LNCaP clone FGC (cell line): ENCODE data around the gene KLK2.

Experiments
- DNase-seq: peaks from one replicate; pipeline ENCODE4 v3.0.0-alpha.2; 2011; ENCODE audit warnings: low read depth
- H3K4me3 ChIP-seq: 2 replicates; pipeline ENCODE4 v1.5.1; 2011; ENCODE audit warnings: mild to moderate bottlenecking, low read depth, low read length, control low read depth
- TF ChIP-seq, protein P1 (sequence below): IDR thresholded peaks from 2 replicates; pipeline ENCODE4 v1.5.1; 2012; ENCODE audit warnings: mild to moderate bottlenecking; ENCODE audit not compliant: control insufficient read depth, insufficient read depth; ENCODE audit errors: extremely low read depth

Gene KLK2

DNA sequence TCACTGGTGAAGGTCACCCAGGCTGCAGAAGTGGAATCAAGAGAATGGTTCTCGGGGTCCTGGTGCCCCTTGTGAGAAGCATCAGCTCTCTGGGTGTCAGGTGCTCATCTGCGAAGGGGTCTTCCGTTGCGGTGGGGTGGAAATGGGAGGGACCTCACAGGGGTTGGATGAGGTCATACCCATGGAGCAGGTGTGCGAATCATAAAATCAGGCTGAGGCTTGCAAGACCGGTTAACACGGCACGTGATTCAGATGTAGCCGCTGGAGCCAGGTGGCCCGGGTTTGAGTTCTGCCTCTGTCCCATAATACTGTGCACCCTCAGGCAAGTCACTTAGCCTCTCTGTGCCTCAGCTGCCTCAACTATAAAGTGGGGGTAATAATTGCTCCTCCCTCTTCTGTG is 35.9 kb upstream of the KLK2 start:
- H3K4me3 ChIP-seq: no peak overlapping the region
- TF ChIP-seq, protein P1, sequence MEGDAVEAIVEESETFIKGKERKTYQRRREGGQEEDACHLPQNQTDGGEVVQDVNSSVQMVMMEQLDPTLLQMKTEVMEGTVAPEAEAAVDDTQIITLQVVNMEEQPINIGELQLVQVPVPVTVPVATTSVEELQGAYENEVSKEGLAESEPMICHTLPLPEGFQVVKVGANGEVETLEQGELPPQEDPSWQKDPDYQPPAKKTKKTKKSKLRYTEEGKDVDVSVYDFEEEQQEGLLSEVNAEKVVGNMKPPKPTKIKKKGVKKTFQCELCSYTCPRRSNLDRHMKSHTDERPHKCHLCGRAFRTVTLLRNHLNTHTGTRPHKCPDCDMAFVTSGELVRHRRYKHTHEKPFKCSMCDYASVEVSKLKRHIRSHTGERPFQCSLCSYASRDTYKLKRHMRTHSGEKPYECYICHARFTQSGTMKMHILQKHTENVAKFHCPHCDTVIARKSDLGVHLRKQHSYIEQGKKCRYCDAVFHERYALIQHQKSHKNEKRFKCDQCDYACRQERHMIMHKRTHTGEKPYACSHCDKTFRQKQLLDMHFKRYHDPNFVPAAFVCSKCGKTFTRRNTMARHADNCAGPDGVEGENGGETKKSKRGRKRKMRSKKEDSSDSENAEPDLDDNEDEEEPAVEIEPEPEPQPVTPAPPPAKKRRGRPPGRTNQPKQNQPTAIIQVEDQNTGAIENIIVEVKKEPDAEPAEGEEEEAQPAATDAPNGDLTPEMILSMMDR: no peak
- DNase-seq: peak; percentile 79

DNA sequence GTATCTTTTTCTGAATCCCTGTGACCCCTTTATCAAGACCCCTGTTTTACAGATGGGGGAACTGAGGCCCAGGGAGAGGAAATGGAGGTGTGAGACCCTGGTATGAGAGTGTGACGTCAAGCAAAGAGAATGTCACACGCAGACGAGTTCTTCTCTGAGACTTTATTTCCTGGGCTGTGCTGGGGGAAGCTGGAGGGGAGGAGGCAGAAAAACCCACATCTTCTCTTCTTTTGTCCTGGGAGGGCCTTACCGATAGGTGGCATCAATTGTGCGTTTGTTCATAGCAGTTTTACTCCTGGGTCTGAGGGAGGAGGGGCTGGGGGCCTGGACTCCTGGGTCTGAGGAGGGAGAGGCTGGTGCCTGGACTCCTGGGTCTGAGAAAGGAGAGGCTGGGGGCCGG is 35.0 kb upstream of the KLK2 start:
- TF ChIP-seq, protein P1: peak; percentile 66
- no peak for DNase-seq
- no peak overlapping the region for H3K4me3 ChIP-seq

DNA sequence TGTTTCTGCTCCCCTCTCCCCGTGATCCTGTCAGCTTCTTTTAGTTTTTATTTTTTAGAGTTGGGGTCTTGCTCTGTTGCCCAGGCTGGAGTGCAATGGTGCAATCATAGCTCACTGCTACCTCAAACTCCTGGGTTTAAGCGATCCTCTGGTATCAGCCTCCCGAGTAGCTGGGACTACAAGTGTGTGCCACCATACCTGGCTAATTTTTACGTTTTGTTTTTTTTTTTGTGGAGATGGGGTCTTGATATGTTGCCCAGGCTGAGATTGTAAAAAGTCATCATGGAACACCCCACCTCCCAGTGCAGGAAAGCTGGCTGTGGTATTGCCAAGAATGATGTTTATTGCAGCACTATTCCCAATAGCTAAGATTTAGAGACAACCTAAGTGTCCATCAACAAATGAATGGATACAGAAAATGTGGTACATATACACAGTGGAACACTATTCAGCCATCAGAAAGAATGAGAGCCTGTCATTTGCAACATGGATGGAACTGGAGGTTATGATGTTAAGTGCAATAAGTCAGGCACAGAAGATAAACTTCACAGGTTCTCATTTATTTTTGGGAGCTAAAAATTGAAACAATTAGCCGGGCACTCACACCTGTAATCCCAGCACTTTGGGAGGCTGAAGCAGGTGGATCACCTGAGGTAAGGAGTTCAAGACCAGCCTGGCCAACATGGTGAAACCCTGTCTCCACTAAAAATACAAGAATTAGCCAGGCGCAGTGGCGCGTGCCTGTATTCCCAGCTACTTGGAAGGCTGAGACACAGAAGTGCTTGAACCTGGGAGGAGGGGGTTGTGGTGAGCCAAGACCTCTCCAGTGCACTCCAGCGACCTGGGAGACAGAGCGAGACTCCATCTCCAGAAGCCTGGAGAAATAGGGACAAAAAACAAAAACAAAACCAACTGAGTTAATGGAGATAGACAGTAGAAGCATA is 33.3 kb upstream of the KLK2 start:
- H3K4me3 ChIP-seq: no peak overlapping the region
- no peak for DNase-seq
- TF ChIP-seq, protein P1: no peak

DNA sequence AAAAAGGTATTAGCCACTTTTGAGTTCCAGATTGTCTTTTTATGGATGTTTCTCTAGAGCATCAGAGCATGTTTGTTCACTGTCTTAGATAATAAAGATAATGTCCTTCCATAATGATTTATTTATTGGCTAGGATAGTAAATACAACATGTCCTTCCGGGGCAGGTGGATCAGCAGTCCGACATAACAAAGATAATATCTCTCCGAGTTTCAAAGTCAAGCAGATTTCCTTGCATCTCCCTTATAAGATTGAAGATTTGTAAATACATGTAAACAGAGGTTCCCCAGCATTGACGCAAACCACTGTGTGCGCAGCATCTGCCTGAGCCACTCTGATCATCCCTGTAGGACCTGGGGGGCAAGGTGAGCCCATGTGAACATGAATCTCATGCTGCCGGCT is 31.1 kb upstream of the KLK2 start:
- TF ChIP-seq, protein P1: no peak
- H3K4me3 ChIP-seq: no peak overlapping the region
- DNase-seq: peak; percentile 97

DNA sequence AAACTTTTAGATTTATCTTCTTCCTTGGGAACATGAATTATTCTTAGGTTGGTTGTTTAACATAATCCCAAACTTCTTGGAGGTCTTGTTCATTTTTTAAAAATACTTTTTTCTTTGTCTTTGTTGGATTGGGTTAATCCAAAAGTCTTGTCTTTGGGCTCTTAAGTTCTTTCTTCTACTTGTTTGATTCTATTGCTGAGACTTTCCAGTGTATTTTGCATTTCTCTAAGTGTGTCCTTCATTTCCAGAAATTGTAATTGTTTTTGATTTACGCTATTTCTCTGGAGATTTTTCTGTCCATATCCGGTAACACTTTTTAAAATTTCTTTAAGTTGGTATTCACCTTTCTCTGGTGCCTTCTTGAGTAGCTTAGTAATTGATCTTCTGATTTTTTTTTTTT is 30.0 kb upstream of the KLK2 start:
- H3K4me3 ChIP-seq: no peak overlapping the region
- no peak for DNase-seq

DNA sequence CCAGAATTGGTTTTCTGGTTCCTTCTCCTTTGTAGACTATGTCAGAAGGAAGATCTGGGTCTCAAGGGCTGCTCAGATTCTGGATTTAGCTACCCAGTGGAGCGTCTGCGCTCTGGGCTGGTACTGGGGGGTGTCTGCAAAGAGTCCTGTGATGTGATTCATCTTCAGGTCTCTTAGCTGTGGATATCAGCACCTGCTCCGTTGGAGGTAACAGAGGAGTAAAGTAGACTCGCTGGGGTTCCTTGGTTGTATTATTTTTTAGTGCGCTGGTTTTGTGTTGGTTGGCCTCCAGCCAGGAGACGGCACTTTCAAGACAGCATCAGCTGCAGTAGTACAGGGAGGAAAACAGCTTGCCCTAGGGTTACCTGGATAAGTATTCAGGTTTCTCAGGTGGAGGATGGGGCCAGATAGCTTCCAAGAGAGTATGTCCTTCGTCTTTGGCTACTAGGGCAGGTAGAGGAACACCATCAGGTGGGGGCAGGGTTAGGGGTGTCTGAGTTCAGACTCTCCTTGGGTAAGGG is 29.5 kb upstream of the KLK2 start:
- no peak overlapping the region for H3K4me3 ChIP-seq
- DNase-seq: peak; percentile 80

More for the DNA sequence above, 30.0 kb upstream of the KLK2 start:
- TF ChIP-seq, protein P1: no peak

More for the DNA sequence above, 29.5 kb upstream of the KLK2 start:
- TF ChIP-seq, protein P1: no peak
